ENCODE measurements around the gene NRG3.

DNA sequence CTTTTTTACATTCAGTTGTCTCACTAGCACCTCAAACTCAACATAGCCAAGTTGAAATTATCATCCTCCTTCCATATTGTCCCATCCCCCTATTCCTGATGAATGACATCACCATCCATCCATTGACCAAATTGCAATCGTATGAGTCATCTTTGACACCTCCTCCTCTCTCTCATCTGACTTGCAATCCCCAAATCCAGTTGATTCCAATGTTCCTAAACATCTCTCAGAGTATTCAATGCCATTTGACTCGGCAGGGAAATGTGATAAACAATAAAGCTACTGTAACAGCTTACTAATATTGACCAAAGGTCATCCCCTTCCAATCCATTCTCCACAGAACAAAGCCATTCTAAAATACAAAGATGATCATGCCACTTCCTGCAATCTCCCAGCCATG is 1047.8 kb downstream of the NRG3 start:
- TF ChIP-seq, protein P1, sequence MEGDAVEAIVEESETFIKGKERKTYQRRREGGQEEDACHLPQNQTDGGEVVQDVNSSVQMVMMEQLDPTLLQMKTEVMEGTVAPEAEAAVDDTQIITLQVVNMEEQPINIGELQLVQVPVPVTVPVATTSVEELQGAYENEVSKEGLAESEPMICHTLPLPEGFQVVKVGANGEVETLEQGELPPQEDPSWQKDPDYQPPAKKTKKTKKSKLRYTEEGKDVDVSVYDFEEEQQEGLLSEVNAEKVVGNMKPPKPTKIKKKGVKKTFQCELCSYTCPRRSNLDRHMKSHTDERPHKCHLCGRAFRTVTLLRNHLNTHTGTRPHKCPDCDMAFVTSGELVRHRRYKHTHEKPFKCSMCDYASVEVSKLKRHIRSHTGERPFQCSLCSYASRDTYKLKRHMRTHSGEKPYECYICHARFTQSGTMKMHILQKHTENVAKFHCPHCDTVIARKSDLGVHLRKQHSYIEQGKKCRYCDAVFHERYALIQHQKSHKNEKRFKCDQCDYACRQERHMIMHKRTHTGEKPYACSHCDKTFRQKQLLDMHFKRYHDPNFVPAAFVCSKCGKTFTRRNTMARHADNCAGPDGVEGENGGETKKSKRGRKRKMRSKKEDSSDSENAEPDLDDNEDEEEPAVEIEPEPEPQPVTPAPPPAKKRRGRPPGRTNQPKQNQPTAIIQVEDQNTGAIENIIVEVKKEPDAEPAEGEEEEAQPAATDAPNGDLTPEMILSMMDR (IDR thresholded peaks at IDR 0.05): no peak
- TF ChIP-seq POLR2AphosphoS5 (IDR thresholded peaks at IDR 0.05) (no peak), POLR2A (IDR thresholded peaks at IDR 0.05) (no peak)

Measured in gastroesophageal sphincter (tissue), 3 donors.